Smooth muscle cell of the brain vasculature (primary cell): ENCODE measurements around the gene RIOK1.

Experiments used
- DNase-seq: peaks from one replicate; pipeline ENCODE4 v3.0.0-alpha.2; 2012; ENCODE audit warnings: low read depth, low spot score

The RIOK1 gene

DNA sequence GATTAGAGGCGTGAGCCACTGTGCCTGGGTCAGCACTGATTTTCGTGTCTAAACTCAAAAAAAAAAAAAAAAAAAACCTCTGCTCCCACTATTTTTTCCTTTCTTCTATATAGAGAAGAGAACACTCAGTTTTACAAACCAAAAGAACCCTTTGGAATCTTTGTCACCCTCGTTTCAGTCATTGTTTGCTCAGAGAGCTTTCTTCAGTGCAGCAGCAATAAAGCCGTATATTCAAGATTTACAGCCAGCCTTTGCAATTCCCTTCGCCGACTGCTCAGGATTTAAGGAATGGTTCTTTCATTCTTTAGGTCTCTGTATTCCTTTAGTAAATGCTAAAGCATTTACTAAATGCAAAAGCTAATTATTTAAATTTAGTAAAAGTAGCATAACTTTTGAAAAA is 20.1 kb downstream of the RIOK1 start:
- no peak for DNase-seq

DNA sequence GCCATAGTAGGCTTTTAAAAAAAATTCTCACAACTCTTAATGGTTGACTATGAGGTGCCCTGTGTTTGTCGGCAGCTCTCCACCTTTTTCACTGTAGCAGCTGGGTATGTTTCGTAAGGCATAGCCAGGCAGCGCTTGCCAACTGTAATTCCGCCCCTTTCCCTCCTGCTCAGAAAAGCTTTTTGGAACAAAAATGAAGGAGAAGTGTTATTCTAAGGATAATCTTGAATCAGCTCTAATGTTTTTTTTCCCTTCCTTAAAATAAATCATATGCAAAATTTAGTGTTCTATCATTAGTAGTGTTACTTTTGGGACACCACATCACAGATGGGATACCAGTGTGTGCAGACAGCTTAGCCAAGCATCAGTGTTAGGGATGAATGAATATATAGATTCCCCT is 21.2 kb downstream of the RIOK1 start:
- no peak for DNase-seq

DNA sequence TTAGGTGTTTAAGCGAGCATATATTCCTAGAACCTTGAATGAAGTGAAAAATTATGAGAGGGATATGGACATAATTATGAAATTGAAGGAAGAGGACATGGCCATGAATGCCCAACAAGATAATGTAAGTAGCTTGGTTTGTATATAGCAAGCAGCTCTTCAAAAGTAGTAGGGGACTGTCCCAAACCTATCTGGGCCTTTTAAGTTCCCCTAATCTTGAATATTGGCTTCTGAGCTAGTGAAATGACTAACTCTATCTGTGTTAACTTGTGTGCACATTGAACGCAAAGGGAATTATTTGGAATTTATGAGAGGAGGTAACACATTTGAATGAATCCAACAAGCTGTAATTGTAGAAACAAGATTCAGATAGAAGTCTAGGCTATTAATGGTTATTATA is 21.7 kb downstream of the RIOK1 start:
- no peak for DNase-seq

DNA sequence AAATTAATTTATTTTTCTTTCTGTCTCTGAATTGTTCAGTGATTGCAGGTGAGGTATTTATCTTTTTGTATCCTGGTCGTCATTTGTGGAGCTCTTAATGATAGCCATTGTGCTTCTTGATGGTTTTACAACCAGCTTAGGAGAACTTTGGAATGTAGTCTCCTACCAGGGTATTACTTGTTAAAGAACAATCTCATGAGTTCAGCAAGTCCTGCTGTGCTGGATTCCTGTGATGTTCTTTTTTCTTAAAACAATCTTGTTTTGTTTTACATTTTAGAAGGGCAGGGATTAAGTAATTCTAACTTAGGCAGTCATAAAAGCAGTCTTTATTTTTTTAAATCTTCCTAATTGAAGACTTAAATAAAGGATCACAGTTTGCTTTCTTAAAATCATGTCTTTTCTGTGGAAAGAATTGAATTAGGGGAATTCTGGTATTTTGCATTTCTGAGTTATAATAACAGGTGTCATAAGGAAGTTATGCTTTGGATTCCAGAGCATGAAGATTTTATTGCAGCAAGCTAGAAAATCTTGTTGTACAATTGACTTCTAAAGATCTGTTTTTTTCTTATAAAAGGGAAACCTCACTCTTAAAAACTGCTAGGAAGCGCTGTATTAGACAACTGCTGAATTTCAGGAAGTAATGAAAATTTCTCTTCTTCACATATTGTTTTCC is 23.7 kb downstream of the RIOK1 start:
- DNase-seq = no peak

DNA sequence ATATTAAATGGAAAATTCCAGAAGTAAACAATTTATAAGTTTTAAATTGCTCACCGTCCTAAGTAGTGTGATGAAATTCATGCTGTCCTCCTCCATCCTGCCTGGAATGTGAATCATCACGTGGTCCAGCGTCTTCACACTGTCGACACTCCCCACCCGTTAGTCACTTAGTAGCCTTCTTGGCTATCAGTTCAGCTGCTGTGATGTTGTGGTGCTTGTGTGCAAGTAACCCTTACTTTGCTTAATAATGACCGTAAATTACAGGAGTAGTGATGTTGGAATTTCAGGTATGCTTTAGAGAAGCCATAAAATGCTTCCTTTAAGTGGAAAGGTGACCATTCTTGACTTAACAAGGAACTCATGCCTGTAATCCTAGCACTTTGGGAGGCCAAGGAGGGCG is 25.2 kb downstream of the RIOK1 start:
- DNase-seq = no peak

DNA sequence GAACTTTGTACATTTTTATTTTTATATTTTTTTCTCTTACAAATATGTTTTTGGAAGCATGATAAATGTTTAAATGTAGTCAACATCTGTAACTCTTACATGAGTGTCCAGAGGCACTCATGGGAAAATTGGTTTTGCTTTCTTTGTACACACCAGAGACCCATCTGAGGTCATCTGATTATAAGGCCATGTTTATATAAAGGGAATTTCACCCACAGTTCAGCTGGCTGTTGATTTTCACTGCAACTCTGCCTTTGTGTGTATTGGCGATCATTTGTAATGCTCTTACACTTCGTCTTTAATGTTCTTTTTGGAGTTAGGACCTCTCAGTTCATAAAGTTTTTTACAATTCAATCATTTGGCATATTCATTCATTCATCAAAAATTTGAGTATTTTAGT is 28.1 kb downstream of the RIOK1 start:
- no peak for DNase-seq

DNA sequence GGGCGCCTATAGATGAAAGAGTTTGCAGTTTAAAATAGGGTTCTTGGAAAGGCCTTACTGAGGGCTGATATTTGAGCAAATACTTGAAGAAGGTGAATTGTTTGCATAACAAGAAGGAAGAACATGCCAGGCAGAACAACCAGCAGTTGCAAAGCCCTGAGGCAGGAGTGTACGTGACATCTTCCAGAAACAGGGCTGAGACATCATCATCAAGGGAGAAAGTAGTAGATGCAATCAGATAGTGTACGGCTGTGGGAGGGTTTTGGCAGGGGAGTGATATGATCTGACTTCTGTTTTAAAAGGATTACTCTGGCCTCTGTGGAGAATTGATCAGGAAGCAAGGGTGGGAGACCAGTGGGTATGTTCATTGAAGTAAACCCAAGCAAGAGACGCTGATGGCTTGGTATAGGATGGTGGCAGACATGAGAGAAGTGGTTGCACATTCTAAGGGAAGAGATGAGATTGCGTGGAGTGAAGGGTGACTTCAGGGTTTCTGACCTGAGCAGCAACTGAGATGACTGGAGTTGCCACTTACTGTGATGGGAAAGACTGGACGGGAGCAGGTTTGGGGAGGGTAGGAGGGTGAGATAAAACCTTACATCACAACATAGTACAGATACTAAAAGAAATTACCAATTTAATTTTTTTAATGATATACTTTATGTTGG is 28.8 kb downstream of the RIOK1 start:
- DNase-seq = no peak

DNA sequence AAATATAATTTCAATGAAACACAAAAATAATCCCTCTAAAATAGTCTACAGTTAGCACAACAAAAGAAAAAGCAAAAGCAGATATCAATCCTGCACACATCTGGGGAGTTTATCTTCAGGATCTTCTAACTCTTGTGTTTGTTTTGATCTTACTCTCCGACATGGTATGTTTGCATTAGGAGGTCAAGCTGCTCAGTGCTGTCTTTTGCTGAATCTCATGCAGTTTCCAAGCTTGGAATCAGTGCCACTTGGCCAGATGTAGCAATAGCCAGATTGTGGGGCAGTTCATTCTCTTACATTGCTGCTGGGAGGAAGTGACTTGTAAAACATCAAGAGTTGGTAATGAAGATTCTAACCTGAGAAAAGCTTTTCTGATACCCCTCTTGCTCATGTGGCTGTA is 29.5 kb downstream of the RIOK1 start:
- no peak for DNase-seq

DNA sequence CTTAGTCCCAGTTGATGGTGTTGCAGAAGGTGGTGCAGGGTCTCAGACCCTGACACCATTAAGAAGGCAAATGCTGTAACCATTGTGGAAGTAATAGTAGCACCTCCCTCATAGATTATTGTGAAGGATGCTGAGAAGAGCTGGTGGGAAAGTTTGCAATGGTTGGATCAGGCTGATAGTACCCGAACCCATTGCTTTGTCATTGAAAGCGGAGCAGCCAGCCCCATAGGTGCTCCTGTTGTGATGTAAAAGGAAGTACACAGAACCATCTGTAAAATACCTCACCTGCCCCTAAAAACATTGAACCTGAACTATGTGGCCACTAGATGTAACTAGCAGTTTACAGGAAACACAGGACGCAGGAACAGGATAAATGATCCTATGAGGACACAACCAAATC is 31.5 kb downstream of the RIOK1 start:
- no peak for DNase-seq

DNA sequence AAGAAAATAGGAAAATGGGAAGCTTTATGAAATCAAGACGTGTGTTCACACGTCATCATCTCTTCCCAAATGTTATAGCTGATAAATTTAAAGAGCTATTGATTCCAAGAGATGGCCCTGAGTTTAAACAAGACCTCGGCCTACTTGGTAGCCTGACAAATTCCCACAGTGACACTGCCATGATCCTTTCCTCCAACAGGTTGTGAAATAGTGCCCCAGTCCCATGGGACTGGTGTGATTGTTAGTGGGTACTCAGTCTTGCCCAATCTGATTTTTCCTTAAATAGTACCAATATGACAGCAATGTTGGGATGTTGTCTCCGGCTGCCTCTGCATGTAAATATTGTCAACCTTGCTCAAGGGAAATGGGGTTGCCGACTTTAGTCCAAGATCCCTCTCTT is 34.5 kb downstream of the RIOK1 start:
- DNase-seq = no peak

DNA sequence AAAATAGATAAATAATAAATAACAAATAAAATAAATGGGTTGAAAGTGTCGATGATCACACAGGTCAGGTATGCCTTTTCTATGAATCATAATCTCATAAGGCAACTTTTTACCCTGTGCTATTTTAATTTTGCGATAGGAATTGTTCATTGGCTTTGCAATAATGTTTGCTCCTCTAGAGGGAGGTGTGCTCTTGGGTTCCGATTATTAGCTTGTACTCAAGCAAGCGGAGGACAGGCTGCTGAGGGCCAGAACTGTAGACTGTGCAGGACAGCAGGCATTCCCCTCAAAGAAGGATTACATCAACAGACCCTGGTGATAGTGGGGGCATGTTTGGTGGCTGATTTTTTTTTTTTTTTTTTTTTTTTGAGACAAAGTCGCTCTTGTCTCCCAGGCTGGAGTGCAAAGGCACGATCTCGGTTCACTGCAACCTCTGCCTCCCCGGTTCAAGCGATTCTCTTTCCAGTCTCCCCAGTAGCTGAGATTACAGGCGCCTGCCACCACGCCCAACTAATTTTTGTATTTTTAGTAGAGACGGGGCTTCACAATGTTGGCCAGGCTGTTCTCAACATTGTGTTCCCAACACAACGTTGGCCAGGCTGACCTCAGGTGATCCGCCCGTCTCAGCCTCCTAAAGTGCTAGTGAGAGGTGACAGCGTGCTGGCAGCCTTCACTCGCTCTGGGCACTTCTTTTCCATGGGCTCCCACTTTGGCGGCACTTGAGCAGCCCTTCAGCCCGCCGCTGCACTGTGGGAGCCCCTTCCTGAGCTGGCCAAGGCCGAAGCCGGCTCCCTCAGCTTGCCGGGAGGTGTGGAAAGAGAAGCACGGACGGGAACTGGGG is 35.6 kb downstream of the RIOK1 start:
- no peak for DNase-seq

DNA sequence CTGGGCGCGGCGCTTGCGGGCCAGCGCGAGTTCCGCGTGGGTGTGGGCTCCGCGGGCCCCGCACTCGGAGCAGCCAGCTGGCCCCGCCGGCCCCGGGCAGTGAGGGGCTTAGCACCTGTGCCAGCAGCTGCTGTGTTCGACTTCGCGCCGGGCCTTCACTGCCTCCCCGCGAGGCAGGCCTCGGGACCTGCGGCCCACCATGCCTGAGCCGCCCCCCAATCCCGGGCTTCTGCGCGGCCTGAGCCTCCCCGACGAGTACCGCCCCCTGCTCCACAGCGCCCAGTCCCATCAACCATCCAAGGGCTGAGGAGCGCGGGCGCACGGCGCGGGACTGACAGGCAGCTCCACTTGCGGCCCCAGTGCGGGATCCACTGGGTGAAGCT is 36.2 kb downstream of the RIOK1 start:
- no peak for DNase-seq

DNA sequence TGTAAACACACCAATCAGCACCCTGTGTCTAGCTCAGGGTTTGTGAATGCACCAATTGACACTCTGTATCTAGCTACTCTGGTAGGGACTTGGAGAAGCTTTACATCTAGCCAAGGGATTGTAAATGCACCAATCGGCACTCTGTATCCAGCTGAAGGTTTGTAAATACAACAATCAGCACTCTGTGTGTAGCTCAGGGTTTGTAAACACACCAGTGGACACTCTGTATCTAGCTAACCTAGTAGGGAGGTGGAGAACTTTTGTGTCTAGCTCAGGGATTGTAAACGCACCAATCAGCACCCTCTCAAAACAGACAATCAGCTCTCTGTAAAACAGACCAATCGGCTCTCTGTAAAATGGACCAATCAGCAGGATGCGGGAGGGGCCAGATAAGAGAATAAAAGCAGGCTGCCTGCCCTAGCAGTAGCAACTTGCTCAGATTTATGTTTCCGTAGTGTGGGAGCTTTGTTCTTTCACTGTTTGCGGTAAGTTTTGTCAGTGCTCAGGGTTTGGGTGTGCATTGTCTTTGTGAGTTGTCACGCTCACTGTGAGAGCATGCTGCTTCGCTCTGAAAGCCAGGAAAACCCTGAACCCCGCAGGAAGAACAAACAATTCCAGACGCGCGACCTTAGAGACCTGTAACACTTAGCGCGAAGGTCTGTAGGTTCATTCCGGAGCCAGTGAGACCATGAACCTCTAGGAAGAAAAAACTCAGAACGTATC is 37.0 kb downstream of the RIOK1 start:
- no peak for DNase-seq

DNA sequence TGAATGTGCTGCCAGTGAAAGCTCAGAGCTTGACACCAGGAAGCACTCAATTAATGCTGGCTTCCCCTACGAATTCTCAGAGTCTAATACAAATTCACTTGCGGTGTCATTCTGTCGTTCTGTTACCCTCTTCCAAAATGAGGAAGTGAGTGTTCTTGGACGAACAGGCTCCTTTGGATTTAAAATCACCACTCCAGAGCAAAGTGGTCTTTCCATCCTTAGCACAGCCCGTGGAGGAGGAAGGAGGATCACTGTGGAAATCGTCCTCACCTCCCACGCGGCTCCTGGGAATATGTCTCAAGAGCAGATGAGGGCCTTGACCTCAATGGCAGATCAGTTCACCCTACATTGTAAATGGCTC is 41.7 kb downstream of the RIOK1 start:
- DNase-seq = no peak

DNA sequence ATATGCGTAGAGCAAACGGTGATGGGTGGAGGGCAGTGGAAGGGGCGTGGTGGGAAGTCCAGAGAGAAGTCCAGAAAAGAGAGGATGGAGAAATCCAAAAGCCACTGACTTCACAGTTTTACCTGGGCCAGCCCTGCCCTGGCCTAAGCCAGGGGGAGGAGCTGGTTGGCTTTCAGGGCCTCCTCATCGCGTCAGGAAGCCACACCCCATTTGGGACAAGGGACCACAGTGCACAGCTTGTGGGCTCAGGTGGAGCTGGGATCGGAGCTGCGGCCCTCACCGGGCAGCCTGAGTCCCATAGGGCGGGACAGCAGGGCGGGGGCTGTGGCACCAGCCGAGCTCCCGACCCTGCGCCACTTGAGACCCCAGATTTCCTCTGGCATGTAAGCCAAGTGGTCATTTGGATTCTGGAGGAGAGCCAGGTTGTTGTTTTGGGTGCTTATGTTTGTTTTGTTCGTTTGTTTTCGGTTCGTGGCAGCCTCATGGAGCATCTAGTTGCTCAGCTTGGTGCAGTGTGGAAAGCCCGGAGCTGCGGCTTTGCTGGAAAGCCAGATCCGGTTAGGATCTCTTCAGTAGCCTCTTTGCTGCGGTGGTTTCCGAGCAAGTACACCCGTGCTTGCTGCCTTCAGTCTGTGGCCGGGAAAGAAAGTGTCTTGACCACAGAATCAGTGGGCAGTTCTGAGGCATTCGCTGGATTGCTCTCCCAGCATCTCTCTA is 42.2 kb downstream of the RIOK1 start:
- DNase-seq = no peak

DNA sequence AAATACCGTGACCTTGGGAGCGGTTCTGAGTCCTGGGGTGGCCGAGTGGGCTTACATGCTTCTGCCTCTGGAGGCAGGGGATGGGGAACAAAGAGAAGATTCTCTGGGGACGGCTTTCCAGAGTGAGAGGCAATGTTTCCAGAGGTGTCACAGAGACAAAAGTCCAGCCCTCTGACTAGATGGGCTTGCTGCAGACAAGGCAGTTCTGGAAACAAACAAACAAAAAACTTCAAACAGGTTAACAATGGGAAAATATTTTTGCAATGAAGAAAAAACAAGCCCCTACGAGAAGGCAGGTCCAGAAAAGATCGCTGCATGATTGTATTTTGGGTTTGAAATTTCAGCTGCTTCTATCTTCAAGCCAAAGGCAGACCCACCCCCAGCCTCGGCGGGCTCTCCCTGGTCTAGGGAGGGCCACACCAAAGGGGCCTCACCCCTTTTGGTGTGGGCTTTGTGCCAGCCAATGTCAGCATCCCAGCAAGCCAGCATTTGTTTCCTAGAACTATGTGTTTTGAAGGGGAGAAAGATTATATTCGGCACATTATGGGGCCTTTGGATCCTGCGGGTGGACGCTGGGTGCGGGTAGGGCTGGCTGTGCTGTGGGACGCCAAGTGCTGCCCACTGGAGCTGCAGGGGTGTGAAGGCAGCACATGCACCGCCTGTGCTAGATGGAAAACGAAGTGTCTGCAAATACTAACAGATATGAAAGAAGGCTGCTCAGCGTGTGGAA is 42.9 kb downstream of the RIOK1 start:
- no peak for DNase-seq

DNA sequence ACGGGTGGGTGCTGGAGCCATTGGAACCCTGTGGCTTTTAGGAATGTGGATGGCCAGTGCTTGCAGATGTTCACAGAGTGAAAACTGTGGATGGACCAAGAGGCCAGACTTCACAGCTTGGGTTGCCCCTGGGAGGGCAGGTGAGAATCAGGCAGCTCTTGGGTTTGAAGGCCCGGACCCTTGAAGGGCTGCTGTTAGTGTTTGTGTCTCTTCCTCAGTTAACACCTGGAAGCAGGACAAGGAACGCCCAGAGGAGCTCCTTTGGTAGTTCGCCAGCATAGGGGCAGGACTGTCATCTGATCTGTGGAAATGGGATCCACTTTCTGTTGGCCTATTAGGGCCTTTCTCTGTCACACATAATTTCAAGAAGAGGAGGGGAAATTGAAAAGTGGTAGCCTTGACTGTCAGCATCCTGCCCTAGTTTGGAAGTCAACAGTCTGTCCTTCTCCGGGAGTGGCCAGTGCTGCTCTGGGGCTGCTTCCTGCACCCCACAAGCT is 43.6 kb downstream of the RIOK1 start:
- no peak for DNase-seq

DNA sequence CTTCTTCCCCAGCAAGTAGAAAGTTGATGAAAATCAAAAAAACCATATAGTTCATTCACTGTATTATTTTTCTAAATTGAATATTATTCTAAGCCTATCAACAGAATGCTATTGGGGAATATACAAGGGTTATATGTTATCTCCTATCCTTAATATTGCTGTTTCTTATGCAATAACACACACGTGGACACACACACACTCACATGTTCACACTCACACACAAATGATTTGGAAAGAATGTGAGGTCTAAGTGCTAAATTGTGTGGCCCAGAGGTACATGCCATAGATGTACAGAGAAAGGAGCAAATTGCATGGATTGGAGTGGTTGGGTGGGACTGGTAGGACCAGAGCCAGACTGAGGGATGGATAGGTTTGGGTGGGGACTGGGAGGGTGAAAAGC is 45.1 kb downstream of the RIOK1 start:
- DNase-seq = no peak

DNA sequence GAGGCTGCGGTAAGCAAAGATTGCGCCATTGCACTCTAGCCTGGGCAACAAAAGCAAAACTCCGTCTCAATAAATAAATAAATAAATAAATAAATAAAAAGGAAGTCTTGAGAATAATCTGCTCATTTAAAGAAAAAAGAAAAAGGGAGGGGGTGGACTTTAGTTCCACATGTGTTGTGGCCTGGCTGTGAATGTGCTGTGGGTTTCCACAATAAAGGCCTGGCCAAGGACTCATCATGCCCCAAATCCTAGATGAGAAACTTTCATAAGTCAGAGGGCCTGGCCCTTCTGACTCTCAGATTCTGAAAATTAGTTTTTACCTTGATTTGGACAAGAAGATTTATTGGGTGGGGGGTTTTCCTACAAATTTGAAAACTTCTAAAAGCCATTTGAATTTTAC is 48.4 kb downstream of the RIOK1 start:
- DNase-seq = no peak

DNA sequence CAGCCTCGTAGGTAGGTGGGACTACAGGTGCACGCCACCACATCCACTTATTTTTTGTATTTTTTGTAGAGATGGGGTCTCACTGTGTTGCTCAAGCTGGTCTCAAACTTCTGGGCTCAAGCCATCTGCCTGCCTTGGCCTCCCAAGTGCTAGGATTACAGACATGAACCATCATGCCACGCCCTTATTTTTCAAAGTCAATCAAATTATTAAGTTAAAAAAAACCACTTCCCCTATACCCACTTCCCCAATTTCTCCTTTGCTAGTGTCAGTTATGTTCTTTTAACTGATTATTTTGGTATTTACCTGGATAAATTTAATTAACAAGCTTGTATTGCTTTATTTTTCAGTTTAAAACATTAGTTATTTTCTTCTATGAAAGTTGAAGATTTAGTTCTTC is 49.6 kb downstream of the RIOK1 start:
- no peak for DNase-seq

DNA sequence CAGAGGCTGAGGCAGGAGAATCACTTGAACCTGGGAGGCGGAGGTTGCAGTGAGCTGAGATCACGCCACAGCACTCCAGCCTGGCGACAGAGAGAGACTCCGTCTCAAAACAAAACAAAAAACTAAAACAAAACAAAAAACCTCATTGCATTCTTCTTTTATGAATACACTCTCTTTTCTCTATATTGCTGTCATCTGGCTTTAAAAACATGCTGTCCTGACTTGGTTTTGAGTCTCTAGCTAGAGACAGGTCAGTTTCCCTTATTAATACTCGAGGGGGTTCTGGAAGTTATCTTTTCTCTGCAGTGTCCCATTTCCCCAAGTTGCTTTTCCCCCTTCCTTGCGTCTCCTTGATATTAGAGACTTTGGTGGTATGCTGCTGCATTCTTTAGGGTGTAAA is 50.9 kb downstream of the RIOK1 start:
- no peak for DNase-seq
